GM15510 (cell line): ENCODE results near the gene SMTNL2.

Experiments
- POLR2A ChIP-seq: IDR thresholded peaks from 3 replicates; pipeline ENCODE4 v1.6.1; 2011; ENCODE audit warnings: borderline replicate concordance; ENCODE audit not compliant: insufficient read length; ENCODE audit errors: extremely low read depth

The SMTNL2 gene

DNA sequence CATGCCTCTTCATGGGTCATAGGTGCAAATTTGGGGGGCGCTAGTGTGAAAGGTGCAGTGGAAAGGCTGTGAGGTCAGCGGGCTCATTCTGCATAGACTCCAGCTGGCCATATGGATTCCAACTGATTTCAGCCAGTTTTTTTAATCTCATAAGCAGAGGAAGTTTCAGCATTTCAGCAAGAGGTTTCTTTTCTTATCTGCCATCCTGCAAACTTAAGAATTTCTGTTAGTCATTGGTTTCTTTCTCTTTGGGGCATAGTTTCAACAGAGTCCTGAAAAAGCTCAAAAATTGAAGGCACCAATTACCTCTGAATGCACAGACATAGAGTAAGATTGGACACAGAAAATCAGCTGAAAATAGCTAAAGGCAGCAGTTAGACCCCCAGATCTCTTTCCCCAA lies 73.3 kb downstream of the SMTNL2 start:
- no peak for TF ChIP-seq POLR2A
